Measurements from ENCODE around the gene RASA2. TPM values are rescaled to one million over a fixed set of nuclear protein-coding genes. Genes with fewer than 3 reads are reported as not detected.

RASA2 gene
- total and polyA plus RNA-seq, 9 of the 15 experiments (the other 6 are each of a cell fraction or from before 2014, with no cell fraction given): 2.0 to 12.8 (median 9.5) TPM

DNA sequence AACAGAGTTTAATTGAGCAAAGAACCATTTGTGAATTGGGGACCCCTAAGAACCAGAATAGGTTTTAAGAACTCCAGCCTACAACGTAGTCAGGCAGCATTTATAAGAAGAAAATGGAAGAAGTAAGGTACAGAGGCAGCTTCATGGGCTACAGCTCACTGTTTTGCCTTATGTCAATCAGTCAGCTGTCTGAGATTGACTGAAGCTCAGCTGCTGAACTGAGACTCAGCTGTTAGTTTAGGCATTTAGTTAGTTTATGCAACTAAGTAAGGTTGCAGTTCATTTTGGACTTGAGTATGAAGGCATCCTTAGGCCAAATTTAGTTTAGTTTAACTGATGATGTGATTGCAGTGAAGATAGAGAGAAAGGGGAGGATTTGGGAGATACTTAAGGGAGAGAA lies 34.1 kb upstream of the RASA2 start:
- no peak for ATAC-seq
- in situ Hi-C loops (cut with MboI): loop anchor here (5.0 kb wide), 2 partner anchors 140 to 215 kb away; no protein-coding TSS in a partner anchor

More for the DNA sequence above, 34.1 kb upstream of the RASA2 start:
- DNase-seq (ENCODE audit: extremely low read depth in 1 of 4, low spot score in 3 of 4) (no peak), FAIRE-seq (no peak)
- BruUV-seq (replicated peaks): no TSS peak
- H3K27ac ChIP-seq (ENCODE audit: extremely low read depth, low read depth, low read length): peak overlapping the region; percentile 66; the same call in 1 of the 3 replicates
- H3K4me3 ChIP-seq: no peak overlapping the region
- 58% methylated on average over 1 of the region's 1 CpG for WGBS (ENCODE audit: insufficient coverage, low coverage, missing lambda C conversion rate)
- H3K9me3 ChIP-seq (replicated peaks; ENCODE audit: control insufficient read depth, insufficient read depth, low read depth, low read length): no peaks in the 10 kb centered on the region
- no peaks in the 10 kb centered on the region for H3K9me1 ChIP-seq (ENCODE audit: control insufficient read depth, insufficient read depth, low read length)
- TF ChIP-seq, protein P1, sequence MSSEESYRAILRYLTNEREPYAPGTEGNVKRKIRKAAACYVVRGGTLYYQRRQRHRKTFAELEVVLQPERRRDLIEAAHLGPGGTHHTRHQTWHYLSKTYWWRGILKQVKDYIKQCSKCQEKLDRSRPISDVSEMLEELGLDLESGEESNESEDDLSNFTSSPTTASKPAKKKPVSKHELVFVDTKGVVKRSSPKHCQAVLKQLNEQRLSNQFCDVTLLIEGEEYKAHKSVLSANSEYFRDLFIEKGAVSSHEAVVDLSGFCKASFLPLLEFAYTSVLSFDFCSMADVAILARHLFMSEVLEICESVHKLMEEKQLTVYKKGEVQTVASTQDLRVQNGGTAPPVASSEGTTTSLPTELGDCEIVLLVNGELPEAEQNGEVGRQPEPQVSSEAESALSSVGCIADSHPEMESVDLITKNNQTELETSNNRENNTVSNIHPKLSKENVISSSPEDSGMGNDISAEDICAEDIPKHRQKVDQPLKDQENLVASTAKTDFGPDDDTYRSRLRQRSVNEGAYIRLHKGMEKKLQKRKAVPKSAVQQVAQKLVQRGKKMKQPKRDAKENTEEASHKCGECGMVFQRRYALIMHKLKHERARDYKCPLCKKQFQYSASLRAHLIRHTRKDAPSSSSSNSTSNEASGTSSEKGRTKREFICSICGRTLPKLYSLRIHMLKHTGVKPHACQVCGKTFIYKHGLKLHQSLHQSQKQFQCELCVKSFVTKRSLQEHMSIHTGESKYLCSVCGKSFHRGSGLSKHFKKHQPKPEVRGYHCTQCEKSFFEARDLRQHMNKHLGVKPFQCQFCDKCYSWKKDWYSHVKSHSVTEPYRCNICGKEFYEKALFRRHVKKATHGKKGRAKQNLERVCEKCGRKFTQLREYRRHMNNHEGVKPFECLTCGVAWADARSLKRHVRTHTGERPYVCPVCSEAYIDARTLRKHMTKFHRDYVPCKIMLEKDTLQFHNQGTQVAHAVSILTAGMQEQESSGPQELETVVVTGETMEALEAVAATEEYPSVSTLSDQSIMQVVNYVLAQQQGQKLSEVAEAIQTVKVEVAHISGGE (CRISPR knock-in tag; IDR thresholded peaks at IDR 0.05): no peak
- TF ChIP-seq CREM (IDR thresholded peaks at IDR 0.05; ENCODE audit: low read depth) (no peak), SETDB1 (IDR thresholded peaks at IDR 0.05; ENCODE audit: low read length) (no peak), HDAC8 (tag; IDR thresholded peaks at IDR 0.05) (no peak)
- TF ChIP-seq, protein P2, sequence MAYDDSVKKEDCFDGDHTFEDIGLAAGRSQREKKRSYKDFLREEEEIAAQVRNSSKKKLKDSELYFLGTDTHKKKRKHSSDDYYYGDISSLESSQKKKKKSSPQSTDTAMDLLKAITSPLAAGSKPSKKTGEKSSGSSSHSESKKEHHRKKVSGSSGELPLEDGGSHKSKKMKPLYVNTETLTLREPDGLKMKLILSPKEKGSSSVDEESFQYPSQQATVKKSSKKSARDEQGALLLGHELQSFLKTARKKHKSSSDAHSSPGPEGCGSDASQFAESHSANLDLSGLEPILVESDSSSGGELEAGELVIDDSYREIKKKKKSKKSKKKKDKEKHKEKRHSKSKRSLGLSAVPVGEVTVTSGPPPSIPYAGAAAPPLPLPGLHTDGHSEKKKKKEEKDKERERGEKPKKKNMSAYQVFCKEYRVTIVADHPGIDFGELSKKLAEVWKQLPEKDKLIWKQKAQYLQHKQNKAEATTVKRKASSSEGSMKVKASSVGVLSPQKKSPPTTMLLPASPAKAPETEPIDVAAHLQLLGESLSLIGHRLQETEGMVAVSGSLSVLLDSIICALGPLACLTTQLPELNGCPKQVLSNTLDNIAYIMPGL (CRISPR knock-in tag; IDR thresholded peaks at IDR 0.05): no peak
- CTCF ChIA-PET (ENCODE audit: low intra/inter-chr PET ratio): interaction anchor here (0.6 to 3.2 kb wide), 5 partner anchors 92 to 150 kb away, joined by 3 to 36 read pairs (median 10); no protein-coding TSS in a partner anchor
- no peaks in the 10 kb centered on the region for H3K79me2 ChIP-seq (ENCODE audit: control insufficient read depth, insufficient read depth, low read length)
- POLR2A ChIA-PET: interaction anchor here (0.6 to 3.3 kb wide), 6 partner anchors 42 to 147 kb away, joined by 3 to 25 read pairs (median 3); no protein-coding TSS in a partner anchor
- H2AFZ ChIP-seq (ENCODE audit: low read depth, low read length): peak overlapping the region; percentile 79
- peaks cover 22 to 52% of the 10 kb centered on the region in 2 experiments for H3K4me1 ChIP-seq (replicated peaks in 1 of 2; ENCODE audit: control insufficient read depth in 2 of 2, insufficient read depth in 2 of 2, low read length in 2 of 2)
- intact Hi-C loops (cut with micrococcal nuclease): loop anchor here (1.0 to 2.0 kb wide), 6 partner anchors 84 to 260 kb away; partner anchors contain the start of gene ZBTB38
- H3K36me3 ChIP-seq (ENCODE audit: control insufficient read depth, insufficient read depth, low read length): peaks cover under 1% of the 10 kb centered on the region; the same call in 1 of the 3 replicates
- no peak overlapping the region for H3K4me2 ChIP-seq (ENCODE audit: insufficient read depth, low read length)
- no peaks in the 10 kb centered on the region for H4K20me1 ChIP-seq (replicated peaks; ENCODE audit: control insufficient read depth, insufficient read depth, low read length)
- H3K27me3 ChIP-seq (ENCODE audit: control insufficient read depth in 2 of 2, insufficient read depth in 2 of 2, low read length in 2 of 2): no peaks in the 10 kb centered on the region
- no peak overlapping the region; a peak in 1 of 4 replicates for H3K9ac ChIP-seq (ENCODE audit: insufficient read depth in 1 of 2, low read depth in 2 of 2, low read length in 2 of 2)

All from K562 (cell line).